ENCODE results near the gene PIGN. TPM values are rescaled to one million over a fixed set of nuclear protein-coding genes. Genes with fewer than 3 reads are reported as not detected.

Gene PIGN
- total RNA-seq, 2 donors from 2014 or later = 38.2 to 48.8 TPM

- Mint-ChIP-seq H3K27ac (no peak overlapping the region), H3K27me3 (ENCODE audit: insufficient read depth) (no peaks in the 10 kb centered on the region), H3K4me1 (no peaks in the 10 kb centered on the region), H3K36me3 (ENCODE audit: low read depth) (no peaks in the 10 kb centered on the region), H3K9me3 (no peaks in the 10 kb centered on the region), H3K4me3 (no peak overlapping the region)
- no peaks in the 10 kb centered on the region for H3K27me3 ChIP-seq (ENCODE audit: control insufficient read depth, insufficient read depth, low read length, poor library complexity, severe bottlenecking)
- 96 to 100% methylated on average over 1 of the region's 1 CpG for WGBS, 2 experiments (ENCODE audit: insufficient coverage in 1 of 2, insufficient read length in 1 of 2)
- H3K36me3 ChIP-seq (ENCODE audit: control insufficient read depth, insufficient read depth, low read length) = no peaks in the 10 kb centered on the region
- H3K27ac ChIP-seq (ENCODE audit: low read depth, low read length) = no peak overlapping the region
- TF ChIP-seq CTCF (conservative IDR thresholded peaks at IDR 0.05) = no peak
- H3K9ac ChIP-seq (ENCODE audit: extremely low read depth, low read length, poor library complexity, severe bottlenecking) = no peak overlapping the region
- H3K4me1 ChIP-seq (ENCODE audit: control insufficient read depth, insufficient read depth, low read length) = no peaks in the 10 kb centered on the region
- no peak for DNase-seq
- H3K9me3 ChIP-seq (ENCODE audit: control insufficient read depth, low read length) = peaks cover 4% of the 10 kb centered on the region
- H3K4me3 ChIP-seq (ENCODE audit: low read length) = no peak overlapping the region
Observed at GRCh38 chr18:62122330-62122729, 64.5 kb downstream of the PIGN start.

GRCh38 chr18:62119884-62120283 lies 67.0 kb downstream of the PIGN start:
- no peak for TF ChIP-seq CTCF (conservative IDR thresholded peaks at IDR 0.05)
- no peaks in the 10 kb centered on the region for H3K36me3 Mint-ChIP-seq (ENCODE audit: low read depth)
- 83 to 100% methylated on average over 1 of the region's 1 CpG for WGBS, 2 experiments (ENCODE audit: insufficient coverage in 1 of 2, insufficient read length in 1 of 2)
- no peaks in the 10 kb centered on the region for H3K27me3 Mint-ChIP-seq (ENCODE audit: insufficient read depth)
- H3K27ac Mint-ChIP-seq = no peak overlapping the region
- H3K36me3 ChIP-seq (ENCODE audit: control insufficient read depth, insufficient read depth, low read length) = no peaks in the 10 kb centered on the region
- no peaks in the 10 kb centered on the region for H3K9me3 Mint-ChIP-seq
- no peak overlapping the region for H3K4me3 ChIP-seq (ENCODE audit: low read length)
- no peak overlapping the region for H3K9ac ChIP-seq (ENCODE audit: extremely low read depth, low read length, poor library complexity, severe bottlenecking)
- no peaks in the 10 kb centered on the region for H3K4me1 Mint-ChIP-seq
- no peak overlapping the region for H3K27ac ChIP-seq (ENCODE audit: low read depth, low read length)
- peaks cover 4% of the 10 kb centered on the region for H3K9me3 ChIP-seq (ENCODE audit: control insufficient read depth, low read length)
- H3K4me1 ChIP-seq (ENCODE audit: control insufficient read depth, insufficient read depth, low read length) = no peaks in the 10 kb centered on the region
- DNase-seq = no peak
- no peak overlapping the region for H3K4me3 Mint-ChIP-seq
- H3K27me3 ChIP-seq (ENCODE audit: control insufficient read depth, insufficient read depth, low read length, poor library complexity, severe bottlenecking) = no peaks in the 10 kb centered on the region

- no peak overlapping the region for H3K4me3 ChIP-seq (ENCODE audit: low read length)
- peaks cover 2% of the 10 kb centered on the region for H3K36me3 Mint-ChIP-seq (ENCODE audit: low read depth)
- H3K9me3 Mint-ChIP-seq = no peaks in the 10 kb centered on the region
- no peak overlapping the region for H3K4me3 Mint-ChIP-seq
- DNase-seq = no peak
- H3K27me3 ChIP-seq (ENCODE audit: control insufficient read depth, insufficient read depth, low read length, poor library complexity, severe bottlenecking) = no peaks in the 10 kb centered on the region
- no peak overlapping the region for H3K9ac ChIP-seq (ENCODE audit: extremely low read depth, low read length, poor library complexity, severe bottlenecking)
- H3K9me3 ChIP-seq (ENCODE audit: control insufficient read depth, low read length) = peaks cover 4% of the 10 kb centered on the region
- H3K4me1 Mint-ChIP-seq = no peaks in the 10 kb centered on the region
- no peak for TF ChIP-seq CTCF (conservative IDR thresholded peaks at IDR 0.05)
- H3K27ac ChIP-seq (ENCODE audit: low read depth, low read length) = no peak overlapping the region
- H3K27me3 Mint-ChIP-seq (ENCODE audit: insufficient read depth) = no peaks in the 10 kb centered on the region
- H3K36me3 ChIP-seq (ENCODE audit: control insufficient read depth, insufficient read depth, low read length) = no peaks in the 10 kb centered on the region
- no peaks in the 10 kb centered on the region for H3K4me1 ChIP-seq (ENCODE audit: control insufficient read depth, insufficient read depth, low read length)
- H3K27ac Mint-ChIP-seq = no peak overlapping the region
Observed at GRCh38 chr18:62118328-62118727, 68.5 kb downstream of the PIGN start.

Measured in endodermal cell (in vitro differentiated cells).